IMR-90 (cell line): ENCODE data around the gene NEUROD2. TPM values are rescaled to one million over a fixed set of nuclear protein-coding genes. Genes with fewer than 3 reads are reported as not detected.

ENCODE experiments used
- ATAC-seq: fragments of 200-7000 bp; cut with Tn5 transposase; 2 replicates; pipeline ENCODE4 v1.9.1; 2020; ENCODE audit warnings: low read depth, mild to moderate bottlenecking, moderate library complexity
- BruUV-seq: library from RNA; stranded (reverse); fragments of 400-500 nt; replicated peaks from 2 replicates; lab custom pipeline; 2021; lab: Mats Ljungman, UMichigan
- CTCF ChIA-PET: fragments of 300-600 bp; formaldehyde crosslinking; extraction: SDS; loops from one replicate; lab custom pipeline; 2021; ENCODE audit warnings: antibody characterized with exemption; lab: Yijun Ruan, JAX
- POLR2A ChIA-PET: fragments of 300-600 bp; sonication (Branson Sonifier 250); formaldehyde crosslinking; loops from one replicate; lab custom pipeline; 2022; ENCODE audit warnings: antibody characterized with exemption; ENCODE audit not compliant: unreplicated experiment; lab: Charles Lee
- DNase-seq: peaks from one replicate; pipeline ENCODE4 v3.0.0; 2013
- H2AFZ ChIP-seq: replicated peaks from 2 replicates; pipeline ENCODE3; 2013; ENCODE audit warnings: low read length, mild to moderate bottlenecking; ENCODE audit not compliant: poor library complexity
- H2AK5ac ChIP-seq: 2 replicates; pipeline ENCODE4 v1.6.1; 2013; ENCODE audit warnings: low read depth, low read length, inconsistent platforms
- H2AK9ac ChIP-seq: replicated peaks from 2 replicates; pipeline ENCODE3; 2013; ENCODE audit warnings: mild to moderate bottlenecking, low read depth, low read length, moderate library complexity; ENCODE audit not compliant: poor library complexity
- H2BK120ac ChIP-seq: 2 replicates; pipeline ENCODE4 v1.6.1; 2013; ENCODE audit warnings: low read depth, low read length, inconsistent platforms
- H2BK15ac ChIP-seq: 3 replicates; pipeline ENCODE4 v1.6.1; 2013; ENCODE audit warnings: low read depth, low read length, inconsistent platforms
- H2BK20ac ChIP-seq: 2 replicates; pipeline ENCODE4 v1.6.1; 2013; ENCODE audit warnings: low read depth, mild to moderate bottlenecking, inconsistent platforms, low read length, moderate library complexity
- H2BK5ac ChIP-seq: 2 replicates; pipeline ENCODE4 v1.6.1; 2013; ENCODE audit warnings: mild to moderate bottlenecking, low read depth, low read length, inconsistent platforms; ENCODE audit not compliant: poor library complexity, severe bottlenecking
- H3K14ac ChIP-seq: replicated peaks from 2 replicates; pipeline ENCODE4 v1.6.1; 2013; ENCODE audit warnings: low read depth, low read length, inconsistent platforms
- H3K18ac ChIP-seq: 2 replicates; pipeline ENCODE4 v1.6.1; 2013; ENCODE audit warnings: low read depth, low read length, control low read depth
- H3K23ac ChIP-seq: 2 replicates; pipeline ENCODE4 v1.6.1; 2013; ENCODE audit warnings: low read depth, low read length, inconsistent platforms
- H3K27ac ChIP-seq: 2 replicates; pipeline ENCODE4 v1.5.1; 2013; ENCODE audit warnings: mild to moderate bottlenecking, control low read depth, low read length; ENCODE audit not compliant: insufficient read depth
- H3K27me3 ChIP-seq: 2 replicates; pipeline ENCODE4 v1.6.1; 2013; ENCODE audit warnings: low read length; ENCODE audit not compliant: control insufficient read depth, insufficient read depth
- H3K36me3 ChIP-seq: 2 replicates; pipeline ENCODE4 v1.6.1; 2013; ENCODE audit warnings: low read length, mixed read lengths; ENCODE audit not compliant: control insufficient read depth, insufficient read depth
- H3K4ac ChIP-seq: 2 replicates; pipeline ENCODE4 v1.6.1; 2013; ENCODE audit warnings: low read depth, low read length, inconsistent platforms
- H3K4me1 ChIP-seq: 2 replicates; pipeline ENCODE4 v1.6.1; 2013; ENCODE audit warnings: low read length, mixed read lengths; ENCODE audit not compliant: control insufficient read depth, insufficient read depth
- H3K4me2 ChIP-seq: 2 replicates; pipeline ENCODE4 v1.6.1; 2013; ENCODE audit warnings: low read depth, mild to moderate bottlenecking, control low read depth, low read length, moderate library complexity
- H3K4me3 ChIP-seq: 2 replicates; pipeline ENCODE4 v1.5.1; 2013; ENCODE audit warnings: low read depth, mild to moderate bottlenecking, control low read depth, low read length, moderate library complexity; ENCODE audit not compliant: insufficient read depth
- H3K56ac ChIP-seq: 2 replicates; pipeline ENCODE4 v1.6.1; 2013; ENCODE audit warnings: low read length, inconsistent platforms; ENCODE audit not compliant: insufficient read depth; ENCODE audit errors: extremely low read depth
- H3K79me1 ChIP-seq, 2 experiments: 2 replicates each; pipeline ENCODE4 v1.6.1; 2013; ENCODE audit warnings: low read length in 2 of 2, inconsistent platforms in 1 of 2, low read depth in 1 of 2
- H3K9ac ChIP-seq: 2 replicates; pipeline ENCODE4 v1.6.1; 2013; ENCODE audit warnings: low read depth, low read length, control low read depth
- H3K9me1 ChIP-seq: 2 replicates; pipeline ENCODE4 v1.6.1; 2013; ENCODE audit warnings: low read length, inconsistent platforms; ENCODE audit not compliant: insufficient read depth
- H3K9me3 ChIP-seq: 2 replicates; pipeline ENCODE4 v1.6.1; 2013; ENCODE audit warnings: low read length; ENCODE audit not compliant: control insufficient read depth, insufficient read depth
- H4K20me1 ChIP-seq: 2 replicates; pipeline ENCODE4 v1.6.1; 2013; ENCODE audit warnings: low read length, inconsistent platforms; ENCODE audit not compliant: insufficient read depth
- H4K5ac ChIP-seq: 2 replicates; pipeline ENCODE4 v1.6.1; 2013; ENCODE audit warnings: mild to moderate bottlenecking, low read depth, low read length, control low read depth
- H4K8ac ChIP-seq, 2 experiments: 2 replicates each; pipeline ENCODE4 v1.6.1; 2013; ENCODE audit warnings: low read depth in 2 of 2, low read length in 2 of 2, control low read depth in 1 of 2, inconsistent platforms in 1 of 2
- H4K91ac ChIP-seq: 2 replicates; pipeline ENCODE4 v1.6.1; 2013; ENCODE audit warnings: low read depth, low read length, inconsistent platforms; ENCODE audit not compliant: insufficient read depth
- BHLHE40 ChIP-seq: fragments of 150-350 bp; IDR thresholded peaks from 2 replicates; pipeline ENCODE4 v1.6.1; 2016; ENCODE audit warnings: mild to moderate bottlenecking, low read depth, low read length
- CEBPB ChIP-seq: IDR thresholded peaks from 2 replicates; pipeline ENCODE4 v1.6.1; 2012; ENCODE audit warnings: low read depth, low read length, improper control_type of control experiment
- CHD1 ChIP-seq: IDR thresholded peaks from 2 replicates; pipeline ENCODE4 v1.6.1; 2012; ENCODE audit warnings: low read depth, low read length, improper control_type of control experiment
- FOS ChIP-seq: fragments of 150-350 bp; IDR thresholded peaks from 2 replicates; pipeline ENCODE4 v1.6.1; 2016; ENCODE audit warnings: low read depth, low read length
- MAFK ChIP-seq: IDR thresholded peaks from 2 replicates; pipeline ENCODE4 v1.6.1; 2012; ENCODE audit warnings: low read depth, low read length, improper control_type of control experiment
- MAZ ChIP-seq: IDR thresholded peaks from 2 replicates; pipeline ENCODE4 v1.6.1; 2012; ENCODE audit warnings: low read depth, mild to moderate bottlenecking, low read length, improper control_type of control experiment, moderate library complexity, borderline replicate concordance
- MXI1 ChIP-seq: IDR thresholded peaks from 2 replicates; pipeline ENCODE4 v1.6.1; 2012; ENCODE audit warnings: low read depth, mild to moderate bottlenecking, low read length, moderate library complexity, borderline replicate concordance
- NFE2L2 ChIP-seq: fragments of 150-350 bp; IDR thresholded peaks from 2 replicates; pipeline ENCODE4 v1.6.1; 2016; ENCODE audit warnings: low read depth, mild to moderate bottlenecking, low read length
- POLR2A ChIP-seq: IDR thresholded peaks from 2 replicates; pipeline ENCODE4 v1.6.1; 2012; ENCODE audit warnings: mild to moderate bottlenecking, low read depth, low read length
- RAD21 ChIP-seq: IDR thresholded peaks from 2 replicates; pipeline ENCODE4 v1.6.1; 2012; ENCODE audit warnings: low read length, improper control_type of control experiment
- RCOR1 ChIP-seq: IDR thresholded peaks from 2 replicates; pipeline ENCODE4 v1.6.1; 2012; ENCODE audit warnings: mild to moderate bottlenecking, low read length, improper control_type of control experiment; ENCODE audit not compliant: insufficient replicate concordance
- RFX5 ChIP-seq: IDR thresholded peaks from 2 replicates; pipeline ENCODE4 v1.8.0; 2012; ENCODE audit warnings: low read depth, mild to moderate bottlenecking, low read length, moderate library complexity
- SMC3 ChIP-seq: fragments of 150-350 bp; IDR thresholded peaks from 2 replicates; pipeline ENCODE4 v1.6.1; 2016; ENCODE audit warnings: low read depth, mild to moderate bottlenecking, antibody characterized with exemption, low read length, moderate library complexity
- WGBS, 2 experiments: methylation state at CpG; one replicate each; pipeline versions ENCODE4 v1.1.5 to v1.1.7; 2013; ENCODE audit warnings: missing lambda C conversion rate in 2 of 2; ENCODE audit not compliant: insufficient read length in 1 of 2; ENCODE audit errors: extremely low coverage in 2 of 2; 5-methylcytosine and 5-hydroxymethylcytosine counted together
- dilution Hi-C: fragments of 300-500 bp; cut with HindIII; formaldehyde crosslinking; loops from one replicate; pipeline ENCODE4 v1.14.3; 2018; ENCODE audit warnings: low sequenced_read_pairs; ENCODE audit not compliant: unreplicated experiment
- in situ Hi-C: fragments of 300-500 bp; cut with MboI; formaldehyde crosslinking; loops from 3 replicates; pipeline ENCODE4 v1.14.3; 2019; ENCODE audit warnings: low sequenced_read_pairs, inconsistent platforms, mixed read lengths
- intact Hi-C: fragments of 100-400 bp; cut with micrococcal nuclease; formaldehyde crosslinking; loops from 2 replicates; pipeline ENCODE4 v1.10.0; 2022
- polyA plus RNA-seq, 3 experiments: library from polyadenylated mRNA; depleted of rRNA; stranded (reverse); fragments of >200 nt; gene quantifications; 2 replicates each; pipeline ENCODE4 v1.2.3, GENCODE V29; 2012; ENCODE audit warnings: low replicate concordance in 1 of 3
- total RNA-seq: library from RNA; depleted of rRNA; stranded (reverse); fragments of >200 nt; gene quantifications from 2 replicates; pipeline ENCODE4 v1.2.3, GENCODE V29; 2012
- TF ChIP-seq, protein P1 (sequence below): conservative IDR thresholded peaks from 2 replicates; pipeline ENCODE4 v1.5.1; 2012; ENCODE audit warnings: mild to moderate bottlenecking, low read depth, low read length, improper control_type of control experiment
- TF ChIP-seq, protein P2 (sequence below): fragments of 150-350 bp; IDR thresholded peaks from 2 replicates; pipeline ENCODE4 v1.6.1; 2017; ENCODE audit warnings: mild to moderate bottlenecking, antibody characterized with exemption, low read length, low read depth
- TF ChIP-seq, protein P3 (sequence below): fragments of 150-350 bp; IDR thresholded peaks from 2 replicates; pipeline ENCODE4 v1.6.1; 2016; ENCODE audit warnings: low read depth, mild to moderate bottlenecking, low read length, moderate library complexity, borderline replicate concordance

Gene NEUROD2
- total and polyA plus RNA-seq, 2 of the 4 experiments (the other 2 are of a cell fraction): not detected

DNA sequence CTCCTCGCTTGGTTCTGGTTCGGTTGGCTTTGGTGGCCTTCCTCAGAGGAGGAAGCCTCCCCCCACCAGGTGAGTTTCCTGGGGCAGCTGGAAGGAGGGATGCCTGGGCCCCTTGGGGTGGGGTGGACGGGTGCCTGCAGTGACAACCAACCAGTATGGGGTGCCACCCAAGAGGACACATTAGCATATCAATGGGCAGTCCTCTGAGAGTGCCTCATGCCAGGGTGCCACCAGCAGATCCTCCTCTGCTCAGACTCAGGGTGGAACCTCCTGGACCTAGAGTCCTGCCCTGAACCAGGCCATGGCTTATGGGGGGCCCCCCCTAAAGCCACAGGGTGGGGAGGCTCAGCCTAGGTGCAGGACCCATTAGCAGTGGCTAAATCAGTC, 21.8 kb upstream of the NEUROD2 start:
- H2AK9ac ChIP-seq: no peak overlapping the region
- no peak overlapping the region for H2BK5ac ChIP-seq
- H4K5ac ChIP-seq: no peak overlapping the region
- H2BK20ac ChIP-seq: no peak overlapping the region
- no peak overlapping the region for H4K8ac ChIP-seq
- H3K4me2 ChIP-seq: no peak overlapping the region
- peaks cover 80% of the 10 kb centered on the region for H3K27me3 ChIP-seq
- H3K79me1 ChIP-seq: no peaks in the 10 kb centered on the region
- H3K27ac ChIP-seq: no peak overlapping the region
- TF ChIP-seq MXI1: no peak
- TF ChIP-seq, protein P1, sequence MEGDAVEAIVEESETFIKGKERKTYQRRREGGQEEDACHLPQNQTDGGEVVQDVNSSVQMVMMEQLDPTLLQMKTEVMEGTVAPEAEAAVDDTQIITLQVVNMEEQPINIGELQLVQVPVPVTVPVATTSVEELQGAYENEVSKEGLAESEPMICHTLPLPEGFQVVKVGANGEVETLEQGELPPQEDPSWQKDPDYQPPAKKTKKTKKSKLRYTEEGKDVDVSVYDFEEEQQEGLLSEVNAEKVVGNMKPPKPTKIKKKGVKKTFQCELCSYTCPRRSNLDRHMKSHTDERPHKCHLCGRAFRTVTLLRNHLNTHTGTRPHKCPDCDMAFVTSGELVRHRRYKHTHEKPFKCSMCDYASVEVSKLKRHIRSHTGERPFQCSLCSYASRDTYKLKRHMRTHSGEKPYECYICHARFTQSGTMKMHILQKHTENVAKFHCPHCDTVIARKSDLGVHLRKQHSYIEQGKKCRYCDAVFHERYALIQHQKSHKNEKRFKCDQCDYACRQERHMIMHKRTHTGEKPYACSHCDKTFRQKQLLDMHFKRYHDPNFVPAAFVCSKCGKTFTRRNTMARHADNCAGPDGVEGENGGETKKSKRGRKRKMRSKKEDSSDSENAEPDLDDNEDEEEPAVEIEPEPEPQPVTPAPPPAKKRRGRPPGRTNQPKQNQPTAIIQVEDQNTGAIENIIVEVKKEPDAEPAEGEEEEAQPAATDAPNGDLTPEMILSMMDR: no peak
- TF ChIP-seq RAD21: no peak
- no peak for TF ChIP-seq MAFK
- TF ChIP-seq FOS: no peak
- TF ChIP-seq CHD1: no peak
- no peak for TF ChIP-seq RCOR1
- no peak for TF ChIP-seq MAZ
- no peak for TF ChIP-seq NFE2L2
- no peak for TF ChIP-seq POLR2A
- TF ChIP-seq, protein P2, sequence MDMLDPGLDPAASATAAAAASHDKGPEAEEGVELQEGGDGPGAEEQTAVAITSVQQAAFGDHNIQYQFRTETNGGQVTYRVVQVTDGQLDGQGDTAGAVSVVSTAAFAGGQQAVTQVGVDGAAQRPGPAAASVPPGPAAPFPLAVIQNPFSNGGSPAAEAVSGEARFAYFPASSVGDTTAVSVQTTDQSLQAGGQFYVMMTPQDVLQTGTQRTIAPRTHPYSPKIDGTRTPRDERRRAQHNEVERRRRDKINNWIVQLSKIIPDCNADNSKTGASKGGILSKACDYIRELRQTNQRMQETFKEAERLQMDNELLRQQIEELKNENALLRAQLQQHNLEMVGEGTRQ: no peak
- no peak for TF ChIP-seq BHLHE40
- TF ChIP-seq SMC3: no peak
- TF ChIP-seq CEBPB: no peak
- TF ChIP-seq, protein P3, sequence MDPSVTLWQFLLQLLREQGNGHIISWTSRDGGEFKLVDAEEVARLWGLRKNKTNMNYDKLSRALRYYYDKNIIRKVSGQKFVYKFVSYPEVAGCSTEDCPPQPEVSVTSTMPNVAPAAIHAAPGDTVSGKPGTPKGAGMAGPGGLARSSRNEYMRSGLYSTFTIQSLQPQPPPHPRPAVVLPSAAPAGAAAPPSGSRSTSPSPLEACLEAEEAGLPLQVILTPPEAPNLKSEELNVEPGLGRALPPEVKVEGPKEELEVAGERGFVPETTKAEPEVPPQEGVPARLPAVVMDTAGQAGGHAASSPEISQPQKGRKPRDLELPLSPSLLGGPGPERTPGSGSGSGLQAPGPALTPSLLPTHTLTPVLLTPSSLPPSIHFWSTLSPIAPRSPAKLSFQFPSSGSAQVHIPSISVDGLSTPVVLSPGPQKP: no peak
- TF ChIP-seq RFX5: no peak
- no peaks in the 10 kb centered on the region; the same call in 1 of the 2 replicates for H3K9me1 ChIP-seq
- DNase-seq (no peak), ATAC-seq (no peak)
- no peak overlapping the region for H2BK120ac ChIP-seq
- no peak overlapping the region for H4K91ac ChIP-seq
- intact Hi-C loops: loop anchor here (10.0 kb wide), 1 partner anchor 355 kb away; the partner anchor contains the start of gene PSMD3
- no peak overlapping the region for H3K56ac ChIP-seq
- no peak overlapping the region for H2AFZ ChIP-seq
- H3K36me3 ChIP-seq: no peaks in the 10 kb centered on the region
- H3K23ac ChIP-seq: no peak overlapping the region
- no peak overlapping the region for H3K9ac ChIP-seq
- peaks cover 3% of the 10 kb centered on the region; the same call in 1 of the 2 replicates for H3K4me1 ChIP-seq
- no peak overlapping the region for H2AK5ac ChIP-seq
- H4K20me1 ChIP-seq: no peaks in the 10 kb centered on the region
- no TSS peak for BruUV-seq
- no peak overlapping the region for H3K18ac ChIP-seq
- in situ Hi-C loops: no loop called here
- no CpG with 5 or more reads among the region's 3 CpGs for WGBS, 2 experiments
- H3K4me3 ChIP-seq: no peak overlapping the region
- H3K9me3 ChIP-seq: no peaks in the 10 kb centered on the region
- ChIA-PET CTCF (interaction anchor here (2.2 kb wide), 1 partner anchor 8 kb away, joined by 9 read pairs; no protein-coding TSS in a partner anchor), POLR2A (no interaction called here)
- H3K14ac ChIP-seq: no peak overlapping the region
- dilution Hi-C loops: no loop called here
- H2BK15ac ChIP-seq: no peak overlapping the region
- no peak overlapping the region for H3K4ac ChIP-seq
